BJ (cell line): Measurements from ENCODE around the gene CPLX1. TPM values are rescaled to one million over a fixed set of nuclear protein-coding genes. Genes with fewer than 3 reads are reported as not detected.

Source experiments
- CTCF ChIA-PET: fragments of 350-600 bp; formaldehyde crosslinking; extraction: SDS; loops from one replicate; lab custom pipeline; 2021; ENCODE audit warnings: antibody characterized with exemption, inconsistent platforms; lab: Yijun Ruan, JAX
- POLR2A ChIA-PET: fragments of 300-600 bp; sonication (Branson Sonifier 250); formaldehyde crosslinking; extraction: SDS; loops from one replicate; lab custom pipeline; 2021; ENCODE audit warnings: antibody characterized with exemption; lab: Charles Lee
- DNase-seq: peaks from one replicate; pipeline ENCODE4 v3.0.0-alpha.2; 2011; ENCODE audit warnings: low read depth
- H3K27me3 ChIP-seq: 2 replicates; pipeline ENCODE4 v1.6.0; 2011; ENCODE audit warnings: low read length; ENCODE audit not compliant: control insufficient read depth, insufficient read depth
- H3K36me3 ChIP-seq: 2 replicates; pipeline ENCODE4 v1.5.1; 2011; ENCODE audit warnings: low read length; ENCODE audit not compliant: control insufficient read depth, insufficient read depth
- H3K4me3 ChIP-seq: 2 replicates; pipeline ENCODE4 v1.5.1; 2011; ENCODE audit warnings: low read depth, mild to moderate bottlenecking, control low read depth, low read length
- polyA plus RNA-seq: library from polyadenylated mRNA; depleted of rRNA; stranded (reverse); fragments of >200 nt; gene quantifications from 2 replicates; pipeline ENCODE4 v1.2.3, GENCODE V29; 2011
- TF ChIP-seq, protein P1 (sequence below): IDR thresholded peaks from 2 replicates; pipeline ENCODE4 v1.5.1; 2011; ENCODE audit warnings: low read depth, mild to moderate bottlenecking, control low read depth, inconsistent platforms, low read length, moderate library complexity; ENCODE audit not compliant: insufficient read depth

Gene CPLX1
- polyA plus RNA-seq, 1 experiment = 0.15 TPM

DNA sequence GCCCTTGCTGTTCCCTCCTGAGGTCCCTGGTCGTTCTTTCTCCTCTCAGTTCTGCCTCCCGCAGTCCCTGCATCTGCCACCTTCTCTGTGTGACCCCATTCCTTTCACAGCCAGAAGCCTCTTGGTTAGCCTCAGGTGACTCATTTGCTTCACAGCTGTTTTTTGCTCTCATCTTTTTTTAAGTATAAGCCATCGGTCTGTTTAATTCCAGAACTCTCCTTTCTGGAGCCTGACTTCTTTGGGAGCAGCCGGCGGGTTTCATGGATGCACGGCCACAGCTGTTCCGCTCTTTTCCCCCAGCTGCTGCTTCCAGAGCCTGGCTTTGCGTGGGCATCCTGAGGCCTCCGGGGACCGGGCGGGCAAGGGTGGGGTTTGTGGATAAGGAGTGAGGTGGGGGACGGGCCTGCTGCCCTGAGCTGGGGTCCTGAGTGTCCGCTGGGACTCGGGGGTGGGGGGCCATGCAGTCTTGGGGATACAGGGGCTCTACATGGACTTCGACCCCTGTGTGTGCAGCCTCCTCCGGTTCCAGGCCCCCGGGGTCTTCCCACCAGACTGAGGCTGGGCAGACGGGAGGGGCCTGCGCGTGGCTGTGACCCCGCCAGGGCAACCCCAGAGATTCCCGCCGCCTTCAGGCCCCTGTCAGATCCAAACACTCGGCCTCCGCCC, 73.6 kb downstream of the CPLX1 start:
- Histone ChIP-seq H3K36me3 (peaks cover 31% of the 10 kb centered on the region), H3K27me3 (no peaks in the 10 kb centered on the region), H3K4me3 (no peak overlapping the region)
- POLR2A ChIA-PET = no interaction called here
- TF ChIP-seq, protein P1, sequence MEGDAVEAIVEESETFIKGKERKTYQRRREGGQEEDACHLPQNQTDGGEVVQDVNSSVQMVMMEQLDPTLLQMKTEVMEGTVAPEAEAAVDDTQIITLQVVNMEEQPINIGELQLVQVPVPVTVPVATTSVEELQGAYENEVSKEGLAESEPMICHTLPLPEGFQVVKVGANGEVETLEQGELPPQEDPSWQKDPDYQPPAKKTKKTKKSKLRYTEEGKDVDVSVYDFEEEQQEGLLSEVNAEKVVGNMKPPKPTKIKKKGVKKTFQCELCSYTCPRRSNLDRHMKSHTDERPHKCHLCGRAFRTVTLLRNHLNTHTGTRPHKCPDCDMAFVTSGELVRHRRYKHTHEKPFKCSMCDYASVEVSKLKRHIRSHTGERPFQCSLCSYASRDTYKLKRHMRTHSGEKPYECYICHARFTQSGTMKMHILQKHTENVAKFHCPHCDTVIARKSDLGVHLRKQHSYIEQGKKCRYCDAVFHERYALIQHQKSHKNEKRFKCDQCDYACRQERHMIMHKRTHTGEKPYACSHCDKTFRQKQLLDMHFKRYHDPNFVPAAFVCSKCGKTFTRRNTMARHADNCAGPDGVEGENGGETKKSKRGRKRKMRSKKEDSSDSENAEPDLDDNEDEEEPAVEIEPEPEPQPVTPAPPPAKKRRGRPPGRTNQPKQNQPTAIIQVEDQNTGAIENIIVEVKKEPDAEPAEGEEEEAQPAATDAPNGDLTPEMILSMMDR = no peak
- DNase-seq = no peak
- CTCF ChIA-PET = interaction anchor here (0.7 to 4.5 kb wide), 2 partner anchors 10 to 235 kb away, joined by 3 to 28 read pairs; partner anchors contain the start of gene IDUA

DNA sequence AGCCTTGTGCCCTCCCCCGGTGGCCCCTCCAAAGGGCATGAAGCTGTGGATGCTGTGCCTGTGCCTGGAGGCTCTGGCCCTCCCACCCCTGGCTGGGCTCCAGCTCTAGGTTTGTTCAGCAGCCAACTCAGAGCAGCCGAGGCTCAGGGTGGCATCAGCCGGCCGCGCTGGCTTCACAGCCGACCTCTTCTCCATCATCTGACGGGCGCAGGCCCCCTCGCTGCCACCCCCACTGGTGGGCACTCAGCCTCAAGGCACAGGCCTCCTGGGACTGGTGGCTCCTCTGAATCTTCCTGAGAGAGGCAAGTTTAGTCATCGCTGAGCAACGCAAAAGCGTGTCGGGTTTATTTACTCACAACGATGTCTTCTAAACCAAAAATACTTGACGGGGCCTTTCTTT, 74.3 kb downstream of the CPLX1 start:
- H3K4me3 ChIP-seq = no peak overlapping the region
- H3K36me3 ChIP-seq = peaks cover 31% of the 10 kb centered on the region
- DNase-seq = no peak
- H3K27me3 ChIP-seq = no peaks in the 10 kb centered on the region
- POLR2A ChIA-PET = no interaction called here
- TF ChIP-seq, protein P1 = no peak
- CTCF ChIA-PET = interaction anchor here (4.5 kb wide), 1 partner anchor 10 kb away, joined by 28 read pairs; no protein-coding TSS in a partner anchor

DNA sequence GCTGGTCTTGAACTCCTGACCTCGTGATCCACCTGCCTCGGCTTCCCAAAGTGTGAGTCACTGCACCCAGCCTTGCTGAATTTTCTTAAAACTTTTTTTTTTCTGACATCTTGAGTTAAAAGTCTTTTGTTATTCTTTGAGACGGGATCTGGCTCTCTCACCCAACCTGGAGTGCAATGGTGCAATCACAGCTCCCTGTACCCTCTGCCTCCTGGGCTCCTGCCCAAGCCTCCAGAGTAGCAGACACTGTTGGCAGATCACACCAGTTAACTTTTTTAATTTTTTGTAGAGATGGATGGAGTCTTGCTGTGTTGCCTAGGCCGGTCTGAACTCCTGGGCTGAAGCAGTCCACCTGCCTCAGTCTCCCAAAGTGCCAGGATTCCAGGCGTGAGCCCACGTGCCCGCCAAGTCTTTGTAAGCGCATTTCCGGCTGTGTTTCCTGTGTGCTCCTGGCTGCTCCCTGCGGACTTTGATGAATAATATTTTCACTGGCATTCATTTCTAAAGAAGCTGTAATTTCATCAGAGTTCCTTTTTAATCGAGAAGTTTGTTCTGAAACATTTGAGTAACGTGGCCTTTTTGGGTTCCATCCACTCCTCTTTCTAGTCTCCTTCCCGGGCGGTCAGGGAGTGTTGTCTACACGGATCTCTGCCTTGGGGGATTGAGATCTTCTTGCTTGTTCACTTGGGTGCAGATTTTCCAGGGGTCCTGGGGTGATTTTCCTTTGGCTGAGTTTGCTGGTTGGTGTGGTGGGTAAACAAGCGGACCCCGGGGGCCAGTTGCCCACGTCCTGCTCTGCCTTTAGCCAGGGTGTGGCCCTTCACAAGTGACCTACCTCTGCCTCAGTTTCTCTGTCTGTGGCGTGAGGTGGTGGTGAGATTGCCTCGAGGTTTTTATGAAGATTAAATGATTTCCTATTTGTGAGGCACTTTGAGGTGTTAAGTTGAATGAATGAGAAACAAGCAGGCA, 75.9 kb downstream of the CPLX1 start:
- Histone ChIP-seq H3K27me3 (no peaks in the 10 kb centered on the region), H3K4me3 (no peak overlapping the region), H3K36me3 (peaks cover 29% of the 10 kb centered on the region)
- POLR2A ChIA-PET = interaction anchor here (0.7 kb wide), 1 partner anchor 32 kb away, joined by 5 read pairs; no protein-coding TSS in a partner anchor
- CTCF ChIA-PET = no interaction called here
- TF ChIP-seq, protein P1 = no peak
- no peak for DNase-seq

DNA sequence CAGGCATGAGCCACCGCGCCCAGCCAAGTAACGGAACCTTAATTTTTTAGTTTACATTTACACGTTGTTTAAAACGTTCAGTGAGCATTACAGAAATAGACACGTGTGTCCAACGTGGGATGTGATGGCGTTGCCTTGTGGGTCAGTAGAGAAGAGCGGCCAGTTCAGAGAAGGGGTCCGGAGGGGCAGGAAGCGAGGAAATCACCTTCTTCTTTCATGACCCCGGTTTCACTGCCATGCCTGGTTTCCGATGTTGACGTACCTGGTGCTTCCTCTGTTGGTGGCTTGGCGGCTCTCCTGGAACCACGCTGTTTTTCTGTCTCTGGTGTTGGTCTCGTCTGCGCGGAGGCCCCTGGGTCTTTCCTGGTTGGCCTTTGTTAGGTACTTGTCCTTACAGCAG, 77.5 kb downstream of the CPLX1 start:
- ChIA-PET POLR2A (no interaction called here), CTCF (no interaction called here)
- Histone ChIP-seq H3K36me3 (peaks cover 19% of the 10 kb centered on the region), H3K27me3 (no peaks in the 10 kb centered on the region), H3K4me3 (no peak overlapping the region)
- TF ChIP-seq, protein P1 = no peak
- DNase-seq = no peak

DNA sequence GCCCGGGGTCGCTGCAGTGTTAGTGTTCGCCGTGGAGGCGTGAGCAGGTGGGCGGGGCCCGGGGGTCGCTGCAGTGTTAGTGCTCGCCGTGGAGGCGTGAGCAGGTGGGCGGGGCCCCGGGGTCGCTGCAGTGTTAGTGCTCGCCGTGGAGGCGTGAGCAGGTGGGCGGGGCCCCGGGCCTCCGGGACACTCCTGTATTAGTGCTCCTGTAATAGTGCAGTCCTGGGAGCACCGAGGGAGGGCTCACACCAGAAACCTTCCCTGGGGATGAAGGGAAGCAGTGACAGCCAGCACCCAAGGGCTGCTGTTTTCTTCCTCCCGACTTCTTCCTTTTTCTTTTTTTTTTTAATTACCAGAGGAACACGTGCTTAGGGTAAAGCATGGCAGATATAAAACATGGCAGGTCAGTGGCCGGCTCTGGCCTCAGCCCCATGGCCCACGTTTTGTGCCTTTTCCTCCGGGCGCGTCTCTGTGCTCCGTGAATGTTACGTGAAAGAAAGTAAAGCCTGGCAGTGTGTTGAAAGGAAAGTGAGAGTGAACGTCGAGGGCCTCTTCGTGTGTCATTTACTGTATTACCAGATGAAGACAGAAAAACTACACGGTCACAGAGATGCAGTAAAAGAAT, 78.3 kb downstream of the CPLX1 start:
- CTCF ChIA-PET = no interaction called here

More for the DNA sequence above, 78.3 kb downstream of the CPLX1 start:
- H3K27me3 ChIP-seq = no peaks in the 10 kb centered on the region
- H3K4me3 ChIP-seq = no peak overlapping the region
- TF ChIP-seq, protein P1 = no peak
- no peak for DNase-seq
- H3K36me3 ChIP-seq = peaks cover 14% of the 10 kb centered on the region
- POLR2A ChIA-PET = no interaction called here
